Activated naive CD8-positive, alpha-beta T cell (primary cell): ENCODE measurements around the gene DOCK3.
"Not testable (repeated sequence)": the region's sequence is repeated elsewhere in the genome, so short reads cannot be mapped to it uniquely, and the experiment has no call there.

ENCODE experiments used
- H3K27ac Mint-ChIP-seq: one replicate; pipeline ENCODE4 v1.8.0; 2021; ENCODE audit warnings: mixed read lengths
- H3K27me3 Mint-ChIP-seq: one replicate; pipeline ENCODE4 v1.8.0; 2021; ENCODE audit warnings: mixed read lengths
- H3K36me3 Mint-ChIP-seq: one replicate; pipeline ENCODE4 v1.8.0; 2021; ENCODE audit warnings: mixed read lengths
- H3K4me1 Mint-ChIP-seq: one replicate; pipeline ENCODE4 v1.8.0; 2021; ENCODE audit warnings: low read depth, mixed read lengths
- H3K4me3 Mint-ChIP-seq: one replicate; pipeline ENCODE4 v1.8.0; 2021; ENCODE audit warnings: mild to moderate bottlenecking, mixed read lengths
- H3K9me3 Mint-ChIP-seq: one replicate; pipeline ENCODE4 v1.8.0; 2021; ENCODE audit warnings: low read depth, mixed read lengths

Gene DOCK3

GRCh38 chr3:51362476-51362875 is 687.7 kb downstream of the DOCK3 start:
- H3K9me3 Mint-ChIP-seq: no peaks in the 10 kb centered on the region
- no peaks in the 10 kb centered on the region for H3K4me1 Mint-ChIP-seq
- H3K36me3 Mint-ChIP-seq: peaks cover 8% of the 10 kb centered on the region
- H3K27me3 Mint-ChIP-seq: no peaks in the 10 kb centered on the region
- no peak overlapping the region for H3K27ac Mint-ChIP-seq
- no peak overlapping the region for H3K4me3 Mint-ChIP-seq

GRCh38 chr3:51368276-51368675 is 693.5 kb downstream of the DOCK3 start:
- not testable (repeated sequence) for H3K27me3 Mint-ChIP-seq, H3K27ac Mint-ChIP-seq, H3K4me1 Mint-ChIP-seq, H3K36me3 Mint-ChIP-seq, H3K4me3 Mint-ChIP-seq, H3K9me3 Mint-ChIP-seq

- Mint-ChIP-seq H3K27me3 (no peaks in the 10 kb centered on the region), H3K9me3 (no peaks in the 10 kb centered on the region), H3K4me1 (peaks cover 3% of the 10 kb centered on the region), H3K27ac (no peak overlapping the region), H3K36me3 (peaks cover 3% of the 10 kb centered on the region), H3K4me3 (no peak overlapping the region)
Measured at GRCh38 chr3:51371943-51372557, 697.3 kb downstream of the DOCK3 start.

- Mint-ChIP-seq H3K4me3 (no peak overlapping the region), H3K4me1 (peaks cover 4% of the 10 kb centered on the region), H3K27me3 (no peaks in the 10 kb centered on the region), H3K9me3 (no peaks in the 10 kb centered on the region), H3K27ac (no peak overlapping the region), H3K36me3 (no peaks in the 10 kb centered on the region)
Measured at GRCh38 chr3:51373658-51374421, 699.1 kb downstream of the DOCK3 start.

- peaks cover 10% of the 10 kb centered on the region for H3K4me1 Mint-ChIP-seq
- no peak overlapping the region for H3K4me3 Mint-ChIP-seq
- H3K27me3 Mint-ChIP-seq: no peaks in the 10 kb centered on the region
Measured at GRCh38 chr3:51374456-51374855, 699.7 kb downstream of the DOCK3 start.

DNA sequence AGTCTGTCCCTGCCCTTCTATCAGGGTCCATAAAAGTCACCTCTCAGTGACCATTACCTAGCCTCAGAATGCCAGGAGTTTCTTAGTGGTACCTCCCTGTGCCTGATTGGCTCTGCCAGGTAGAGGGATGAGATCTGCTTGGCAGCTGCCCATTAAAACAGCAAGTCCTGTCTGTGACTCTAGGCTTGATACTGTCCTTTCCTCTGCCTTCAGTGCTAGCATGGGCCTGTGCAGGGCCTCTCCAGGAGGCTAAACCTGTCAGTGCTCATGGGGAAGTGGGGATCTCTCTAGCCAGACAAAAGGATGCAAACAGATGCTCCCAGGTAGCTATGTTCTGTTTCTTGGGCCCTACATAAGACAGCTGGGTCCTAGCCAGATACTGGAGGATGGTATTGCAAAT is 700.4 kb downstream of the DOCK3 start:
- Mint-ChIP-seq H3K27ac (no peak overlapping the region), H3K27me3 (no peaks in the 10 kb centered on the region), H3K4me1 (peaks cover 12% of the 10 kb centered on the region), H3K9me3 (no peaks in the 10 kb centered on the region), H3K4me3 (no peak overlapping the region), H3K36me3 (no peaks in the 10 kb centered on the region)

More at GRCh38 chr3:51374456-51374855, 699.7 kb downstream of the DOCK3 start:
- Mint-ChIP-seq H3K36me3 (no peaks in the 10 kb centered on the region), H3K27ac (no peak overlapping the region), H3K9me3 (no peaks in the 10 kb centered on the region)

GRCh38 chr3:51375571-51375970 is 700.8 kb downstream of the DOCK3 start:
- peaks cover 12% of the 10 kb centered on the region for H3K4me1 Mint-ChIP-seq
- no peaks in the 10 kb centered on the region for H3K27me3 Mint-ChIP-seq
- no peak overlapping the region for H3K4me3 Mint-ChIP-seq
- H3K27ac Mint-ChIP-seq: no peak overlapping the region
- no peaks in the 10 kb centered on the region for H3K9me3 Mint-ChIP-seq
- no peaks in the 10 kb centered on the region for H3K36me3 Mint-ChIP-seq

GRCh38 chr3:51378065-51378464 is 703.3 kb downstream of the DOCK3 start:
- Mint-ChIP-seq H3K9me3 (no peaks in the 10 kb centered on the region), H3K4me3 (no peak overlapping the region), H3K4me1 (peaks cover 13% of the 10 kb centered on the region), H3K27ac (no peak overlapping the region), H3K36me3 (no peaks in the 10 kb centered on the region), H3K27me3 (no peaks in the 10 kb centered on the region)

GRCh38 chr3:51378726-51379125 is 704.0 kb downstream of the DOCK3 start:
- peak overlapping the region; percentile 70 for H3K27ac Mint-ChIP-seq

DNA sequence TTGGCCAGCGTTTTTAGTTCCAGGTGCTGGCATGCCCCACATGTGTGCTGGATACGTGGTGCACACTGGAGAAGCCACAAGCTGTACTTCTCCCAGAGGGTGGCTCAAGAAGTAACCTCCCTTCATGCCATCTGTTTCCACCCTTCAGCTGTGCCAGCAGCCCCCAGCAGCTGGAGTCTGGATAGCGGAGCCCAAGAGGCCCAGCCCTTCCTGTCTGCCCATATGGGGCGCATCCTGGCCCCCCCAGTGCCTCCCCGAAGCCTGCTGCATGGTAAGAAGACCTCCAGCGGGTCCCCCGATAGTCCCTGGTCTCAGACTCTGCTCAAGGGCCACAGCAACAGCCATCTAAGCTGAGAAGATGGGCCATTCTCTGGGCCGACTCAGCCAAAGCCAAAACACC is 704.6 kb downstream of the DOCK3 start:
- no peak overlapping the region for H3K4me3 Mint-ChIP-seq
- H3K4me1 Mint-ChIP-seq: peaks cover 23% of the 10 kb centered on the region
- H3K36me3 Mint-ChIP-seq: peaks cover 3% of the 10 kb centered on the region
- peak overlapping the region; percentile 70 for H3K27ac Mint-ChIP-seq
- H3K27me3 Mint-ChIP-seq: no peaks in the 10 kb centered on the region
- H3K9me3 Mint-ChIP-seq: no peaks in the 10 kb centered on the region

More at GRCh38 chr3:51378726-51379125, 704.0 kb downstream of the DOCK3 start:
- H3K36me3 Mint-ChIP-seq: no peaks in the 10 kb centered on the region
- H3K4me3 Mint-ChIP-seq: no peak overlapping the region
- H3K27me3 Mint-ChIP-seq: no peaks in the 10 kb centered on the region
- no peaks in the 10 kb centered on the region for H3K9me3 Mint-ChIP-seq
- H3K4me1 Mint-ChIP-seq: peaks cover 18% of the 10 kb centered on the region

- Mint-ChIP-seq H3K27ac (no peak overlapping the region), H3K4me1 (peaks cover 23% of the 10 kb centered on the region), H3K9me3 (no peaks in the 10 kb centered on the region), H3K36me3 (peaks cover 3% of the 10 kb centered on the region), H3K4me3 (no peak overlapping the region), H3K27me3 (no peaks in the 10 kb centered on the region)
Measured at GRCh38 chr3:51379746-51380455, 705.2 kb downstream of the DOCK3 start.

DNA sequence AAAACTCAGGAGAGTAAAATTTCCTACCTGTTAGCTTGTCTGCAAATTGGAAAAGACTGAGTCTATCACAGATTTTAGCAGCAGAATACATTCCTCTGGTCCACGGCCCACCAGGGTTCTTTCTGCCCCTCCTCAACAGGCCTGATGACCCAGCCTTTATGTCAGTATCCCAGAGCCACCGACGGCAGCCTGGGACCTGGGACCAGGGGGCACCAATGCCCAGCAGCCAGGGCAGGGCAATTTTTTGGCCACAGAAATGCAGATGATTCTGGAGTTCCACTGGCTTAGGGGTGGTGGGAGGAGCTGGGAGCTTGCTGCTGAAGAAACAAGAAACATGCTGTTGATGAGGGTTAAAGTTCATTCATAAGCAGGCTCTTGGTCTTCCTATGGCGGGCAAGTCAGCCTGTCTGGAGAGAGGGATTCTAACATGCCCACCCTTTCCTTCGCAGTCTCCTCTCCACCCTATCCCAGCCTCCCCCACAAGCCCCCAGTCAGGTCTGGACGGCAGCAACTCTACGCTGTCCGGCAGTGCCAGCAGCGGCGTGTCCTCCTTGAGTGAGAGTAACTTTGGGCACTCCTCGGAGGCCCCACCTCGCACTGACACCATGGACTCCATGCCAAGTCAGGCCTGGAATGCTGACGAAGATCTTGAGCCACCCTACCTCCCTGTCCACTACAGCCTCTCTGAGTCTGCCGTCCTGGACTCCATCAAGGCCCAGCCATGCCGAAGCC is 706.0 kb downstream of the DOCK3 start:
- H3K27me3 Mint-ChIP-seq: no peaks in the 10 kb centered on the region
- peaks cover 23% of the 10 kb centered on the region for H3K4me1 Mint-ChIP-seq
- no peaks in the 10 kb centered on the region for H3K9me3 Mint-ChIP-seq
- H3K4me3 Mint-ChIP-seq: no peak overlapping the region
- H3K27ac Mint-ChIP-seq: no peak overlapping the region
- peaks cover 3% of the 10 kb centered on the region for H3K36me3 Mint-ChIP-seq

DNA sequence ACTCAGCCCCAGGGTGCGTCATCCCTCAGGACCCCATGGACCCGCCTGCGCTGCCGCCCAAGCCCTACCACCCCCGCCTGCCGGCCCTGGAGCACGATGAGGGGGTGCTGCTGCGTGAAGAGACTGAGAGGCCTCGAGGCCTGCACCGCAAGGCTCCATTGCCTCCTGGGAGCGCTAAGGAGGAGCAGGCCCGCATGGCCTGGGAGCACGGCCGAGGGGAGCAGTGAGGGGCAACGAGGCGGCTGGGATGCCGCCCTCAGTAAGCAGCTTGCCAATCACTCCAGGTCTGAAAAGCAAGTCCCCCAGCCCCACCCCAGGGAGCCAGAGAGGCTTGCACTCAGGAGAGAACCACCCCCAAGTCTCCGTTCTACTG is 706.6 kb downstream of the DOCK3 start:
- H3K4me3 Mint-ChIP-seq: no peak overlapping the region
- no peaks in the 10 kb centered on the region for H3K27me3 Mint-ChIP-seq
- H3K36me3 Mint-ChIP-seq: peaks cover 4% of the 10 kb centered on the region
- no peak overlapping the region for H3K27ac Mint-ChIP-seq
- H3K9me3 Mint-ChIP-seq: no peaks in the 10 kb centered on the region
- H3K4me1 Mint-ChIP-seq: peaks cover 26% of the 10 kb centered on the region

GRCh38 chr3:51382076-51382745 is 707.5 kb downstream of the DOCK3 start:
- Mint-ChIP-seq H3K4me3 (no peak overlapping the region), H3K4me1 (peaks cover 32% of the 10 kb centered on the region), H3K27me3 (no peaks in the 10 kb centered on the region)

More at GRCh38 chr3:51382076-51382745, 707.5 kb downstream of the DOCK3 start:
- Mint-ChIP-seq H3K36me3 (peaks cover 7% of the 10 kb centered on the region), H3K9me3 (no peaks in the 10 kb centered on the region), H3K27ac (no peak overlapping the region)
